ENCODE measurements around the gene REEP1. TPM values are rescaled to one million over a fixed set of nuclear protein-coding genes. Genes with fewer than 3 reads are reported as not detected.
A peak's percentile ranks its signal among the peaks of the same experiment; 100 is the strongest.

REEP1 gene
- total RNA-seq, 1 experiment from 2014 or later, result not detected

DNA sequence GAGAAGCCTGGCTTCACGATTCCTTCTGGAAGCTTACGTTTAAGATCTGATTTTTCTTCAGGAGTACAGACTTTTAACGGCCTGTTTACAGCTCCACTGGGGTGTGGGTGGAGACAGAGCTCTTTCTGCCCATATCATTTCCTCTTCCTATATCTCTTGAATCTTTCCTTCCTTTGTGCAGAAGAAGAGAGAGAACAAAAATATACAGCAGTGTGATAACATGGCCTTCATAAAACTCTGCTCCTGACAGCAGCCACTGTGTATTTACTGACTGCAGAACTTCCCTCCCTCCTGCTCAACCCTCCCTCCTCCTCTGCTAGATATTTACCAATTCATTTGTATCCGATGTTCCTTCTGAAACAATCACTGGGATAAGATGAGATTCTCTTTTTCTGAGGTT lies 34.1 kb upstream of the REEP1 start:
- BruUV-seq (replicated peaks), result no TSS peak
- Mint-ChIP-seq H3K36me3 (ENCODE audit: insufficient read depth, unreplicated experiment) (no peaks in the 10 kb centered on the region), H3K9me3 (ENCODE audit: unreplicated experiment) (peaks cover 7% of the 10 kb centered on the region), H3K4me3 (ENCODE audit: unreplicated experiment) (no peak overlapping the region), H3K4me1 (ENCODE audit: insufficient read depth, unreplicated experiment) (no peaks in the 10 kb centered on the region), H3K27me3 (ENCODE audit: insufficient read depth, unreplicated experiment) (peaks cover 20% of the 10 kb centered on the region), H3K27ac (ENCODE audit: low read depth, unreplicated experiment) (no peak overlapping the region)
- CTCF ChIA-PET, result interaction anchor here (0.6 to 4.3 kb wide), 7 partner anchors 10 to 150 kb away, joined by 3 to 57 read pairs (median 4); no protein-coding TSS in a partner anchor
- DNase-seq (ENCODE audit: unreplicated experiment), result no peak
- POLR2A ChIA-PET, result interaction anchor here (0.7 to 1.0 kb wide), 2 partner anchors 152 to 172 kb away, joined by 3 read pairs; no protein-coding TSS in a partner anchor
- intact Hi-C loops (cut with micrococcal nuclease), result loop anchor here (5.0 to 10.0 kb wide), 2 partner anchors 77 to 539 kb away; no protein-coding TSS in a partner anchor
- TF ChIP-seq, protein P1, sequence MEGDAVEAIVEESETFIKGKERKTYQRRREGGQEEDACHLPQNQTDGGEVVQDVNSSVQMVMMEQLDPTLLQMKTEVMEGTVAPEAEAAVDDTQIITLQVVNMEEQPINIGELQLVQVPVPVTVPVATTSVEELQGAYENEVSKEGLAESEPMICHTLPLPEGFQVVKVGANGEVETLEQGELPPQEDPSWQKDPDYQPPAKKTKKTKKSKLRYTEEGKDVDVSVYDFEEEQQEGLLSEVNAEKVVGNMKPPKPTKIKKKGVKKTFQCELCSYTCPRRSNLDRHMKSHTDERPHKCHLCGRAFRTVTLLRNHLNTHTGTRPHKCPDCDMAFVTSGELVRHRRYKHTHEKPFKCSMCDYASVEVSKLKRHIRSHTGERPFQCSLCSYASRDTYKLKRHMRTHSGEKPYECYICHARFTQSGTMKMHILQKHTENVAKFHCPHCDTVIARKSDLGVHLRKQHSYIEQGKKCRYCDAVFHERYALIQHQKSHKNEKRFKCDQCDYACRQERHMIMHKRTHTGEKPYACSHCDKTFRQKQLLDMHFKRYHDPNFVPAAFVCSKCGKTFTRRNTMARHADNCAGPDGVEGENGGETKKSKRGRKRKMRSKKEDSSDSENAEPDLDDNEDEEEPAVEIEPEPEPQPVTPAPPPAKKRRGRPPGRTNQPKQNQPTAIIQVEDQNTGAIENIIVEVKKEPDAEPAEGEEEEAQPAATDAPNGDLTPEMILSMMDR (IDR thresholded peaks at IDR 0.05; ENCODE audit: unreplicated experiment), result no peak

DNA sequence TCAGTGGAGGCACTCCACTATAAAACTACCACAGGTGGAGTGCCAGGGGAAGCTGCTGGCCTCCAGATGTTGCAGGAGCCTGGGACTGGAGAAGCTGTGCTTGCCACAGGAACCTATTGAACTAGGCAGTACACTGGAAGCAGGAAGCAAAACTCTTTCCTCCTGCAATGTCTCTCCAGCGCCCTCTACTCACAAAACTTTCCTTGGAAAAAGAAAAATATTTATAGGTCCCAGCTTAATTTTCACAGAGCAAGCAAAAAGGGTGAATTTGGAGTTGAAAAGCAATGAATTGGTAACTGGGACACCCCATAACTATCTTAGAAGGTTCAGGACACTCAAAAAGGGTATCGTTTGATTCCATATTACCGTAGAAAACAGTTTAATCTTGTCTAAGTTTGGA lies 33.2 kb upstream of the REEP1 start:
- Mint-ChIP-seq H3K36me3 (ENCODE audit: insufficient read depth, unreplicated experiment) (no peaks in the 10 kb centered on the region), H3K4me1 (ENCODE audit: insufficient read depth, unreplicated experiment) (no peaks in the 10 kb centered on the region), H3K27me3 (ENCODE audit: insufficient read depth, unreplicated experiment) (peaks cover 15% of the 10 kb centered on the region), H3K4me3 (ENCODE audit: unreplicated experiment) (no peak overlapping the region), H3K9me3 (ENCODE audit: unreplicated experiment) (peaks cover 7% of the 10 kb centered on the region), H3K27ac (ENCODE audit: low read depth, unreplicated experiment) (no peak overlapping the region)
- intact Hi-C loops (cut with micrococcal nuclease), result loop anchor here (5.0 to 10.0 kb wide), 2 partner anchors 76 to 538 kb away; no protein-coding TSS in a partner anchor
- TF ChIP-seq, protein P1 (IDR thresholded peaks at IDR 0.05; ENCODE audit: unreplicated experiment), result no peak
- DNase-seq (ENCODE audit: unreplicated experiment), result no peak
- ChIA-PET CTCF (interaction anchor here (1.2 to 4.3 kb wide), 3 partner anchors 12 to 149 kb away, joined by 3 to 57 read pairs (median 3); no protein-coding TSS in a partner anchor), POLR2A (interaction anchor here (0.6 kb wide), 1 partner anchor 78 kb away, joined by 3 read pairs; no protein-coding TSS in a partner anchor)
- no TSS peak for BruUV-seq (replicated peaks)

DNA sequence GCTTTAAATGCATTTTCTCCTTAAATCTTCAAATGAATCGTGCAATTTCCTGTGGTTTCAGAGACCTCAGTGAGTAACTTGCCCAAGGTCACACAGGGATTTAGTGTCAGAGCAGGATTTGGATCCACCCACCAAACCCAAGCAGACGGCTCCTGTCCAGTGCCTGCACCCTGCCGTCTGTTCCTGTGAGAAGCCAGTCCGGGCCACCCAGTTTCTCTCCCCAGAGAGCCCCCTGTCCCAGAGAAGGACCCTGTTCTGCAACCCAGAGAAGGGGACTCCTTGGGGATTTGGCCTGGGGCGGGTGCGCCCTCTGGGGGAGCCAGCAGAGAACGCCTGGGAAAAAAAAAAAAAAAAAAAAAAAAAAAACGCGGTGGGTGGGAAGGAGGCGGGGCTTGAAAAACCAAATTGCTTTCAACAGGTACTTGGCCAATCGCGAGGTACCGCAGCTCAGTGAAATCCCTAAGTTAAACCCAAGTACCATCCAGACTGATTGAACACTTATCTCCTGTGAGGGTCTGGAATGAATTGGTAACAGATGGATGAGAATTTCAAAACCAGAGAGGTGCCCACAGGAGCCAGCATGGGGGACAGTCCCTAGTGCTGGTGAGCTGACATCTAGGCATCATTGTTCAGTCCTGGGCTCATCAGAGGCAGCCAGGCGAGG lies 30.9 kb upstream of the REEP1 start:
- H3K9me3 Mint-ChIP-seq (ENCODE audit: unreplicated experiment), result peaks cover 7% of the 10 kb centered on the region
- no peaks in the 10 kb centered on the region for H3K27me3 Mint-ChIP-seq (ENCODE audit: insufficient read depth, unreplicated experiment)
- intact Hi-C loops (cut with micrococcal nuclease), result loop anchor here (1.0 kb wide), 1 partner anchor 147 kb away; no protein-coding TSS in a partner anchor
- H3K4me1 Mint-ChIP-seq (ENCODE audit: insufficient read depth, unreplicated experiment), result no peaks in the 10 kb centered on the region
- TF ChIP-seq, protein P1 (IDR thresholded peaks at IDR 0.05; ENCODE audit: unreplicated experiment), result peak; percentile 40
- no peak overlapping the region for H3K27ac Mint-ChIP-seq (ENCODE audit: low read depth, unreplicated experiment)
- no TSS peak for BruUV-seq (replicated peaks)
- ChIA-PET POLR2A (interaction anchor here (1.6 kb wide), 1 partner anchor 169 kb away, joined by 3 read pairs; the partner anchor contains the start of gene MRPL35), CTCF (interaction anchor here (0.6 to 5.4 kb wide), 6 partner anchors 9 to 238 kb away, joined by 3 to 52 read pairs (median 5); no protein-coding TSS in a partner anchor)
- peak; percentile 50 for DNase-seq (ENCODE audit: unreplicated experiment)
- H3K36me3 Mint-ChIP-seq (ENCODE audit: insufficient read depth, unreplicated experiment), result no peaks in the 10 kb centered on the region
- H3K4me3 Mint-ChIP-seq (ENCODE audit: unreplicated experiment), result peak overlapping the region; percentile 12

DNA sequence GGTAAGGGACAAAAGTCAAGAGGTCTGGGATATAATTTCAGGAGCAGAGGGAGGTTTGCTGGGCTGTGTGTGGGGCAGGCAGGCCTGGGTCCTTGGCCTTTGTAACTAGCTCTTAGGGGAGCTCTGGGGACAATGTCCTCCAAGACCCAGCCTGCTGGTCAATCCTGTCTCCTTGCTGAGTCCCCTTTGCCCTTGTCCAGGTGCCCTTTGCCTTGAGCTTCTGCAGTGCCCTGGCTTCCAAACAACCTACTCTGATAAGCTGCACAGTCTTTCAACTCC lies 30.0 kb upstream of the REEP1 start:
- no TSS peak for BruUV-seq (replicated peaks)
- Mint-ChIP-seq H3K9me3 (ENCODE audit: unreplicated experiment) (peaks cover 7% of the 10 kb centered on the region), H3K4me3 (ENCODE audit: unreplicated experiment) (no peak overlapping the region), H3K27ac (ENCODE audit: low read depth, unreplicated experiment) (no peak overlapping the region), H3K36me3 (ENCODE audit: insufficient read depth, unreplicated experiment) (no peaks in the 10 kb centered on the region), H3K4me1 (ENCODE audit: insufficient read depth, unreplicated experiment) (no peaks in the 10 kb centered on the region), H3K27me3 (ENCODE audit: insufficient read depth, unreplicated experiment) (no peaks in the 10 kb centered on the region)
- intact Hi-C loops (cut with micrococcal nuclease), result no loop called here
- no peak for DNase-seq (ENCODE audit: unreplicated experiment)
- CTCF ChIA-PET, result interaction anchor here (0.7 to 5.4 kb wide), 3 partner anchors 10 to 146 kb away, joined by 3 to 52 read pairs (median 14); no protein-coding TSS in a partner anchor
- POLR2A ChIA-PET, result interaction anchor here (0.6 kb wide), 1 partner anchor 233 kb away, joined by 3 read pairs; no protein-coding TSS in a partner anchor
- TF ChIP-seq, protein P1 (IDR thresholded peaks at IDR 0.05; ENCODE audit: unreplicated experiment), result no peak

Data from MCF 10A (cell line).